Measurements from ENCODE around the gene EEIG1. TPM values are rescaled to one million over a fixed set of nuclear protein-coding genes. Genes with fewer than 3 reads are reported as not detected.

The EEIG1 gene
- total and polyA plus RNA-seq, 2 experiments from 2014 or later, result 11.2 to 22.4 TPM

- peaks cover 56% of the 10 kb centered on the region for H3K4me1 ChIP-seq (ENCODE audit: insufficient read depth)
- H3K27ac Mint-ChIP-seq, result 0 out of 2 replicates have a peak overlapping the region, but pooled peaks have one; percentile 48
- H4K20me1 ChIP-seq (replicated peaks; ENCODE audit: insufficient read depth), result peaks cover 36% of the 10 kb centered on the region
- peaks cover 80% of the 10 kb centered on the region for H3K4me1 Mint-ChIP-seq
- H3K36me3 Mint-ChIP-seq (ENCODE audit: low read depth), result peaks cover 7% of the 10 kb centered on the region
- 0 out of 2 replicates have a peak overlapping the region, but pooled peaks have one; percentile 59 for H3K27ac ChIP-seq (ENCODE audit: low read depth)
- H3K9me2 ChIP-seq (ENCODE audit: insufficient read depth), result no peaks in the 10 kb centered on the region
- no peak overlapping the region for H2AFZ ChIP-seq
- peaks cover 99% of the 10 kb centered on the region for H3K79me2 ChIP-seq (replicated peaks; ENCODE audit: insufficient read depth)
- peak; percentile 2; the same call in 2 of the 3 replicates for ATAC-seq
- no peaks in the 10 kb centered on the region for H3K9me3 Mint-ChIP-seq
- H3K4me3 Mint-ChIP-seq, result no peak overlapping the region; the same call in 2 of the 3 replicates
- no peak overlapping the region for H3K4me3 ChIP-seq
- H3F3A ChIP-seq (replicated peaks; ENCODE audit: low read depth), result peaks cover 8% of the 10 kb centered on the region
- no peaks in the 10 kb centered on the region for H3K36me3 ChIP-seq (ENCODE audit: insufficient read depth)
- no peaks in the 10 kb centered on the region for H3K27me3 ChIP-seq (ENCODE audit: insufficient read depth)
- peaks cover 30% of the 10 kb centered on the region for H3K27me3 Mint-ChIP-seq (ENCODE audit: insufficient read depth, low read depth, poor library complexity)
- H3K4me2 ChIP-seq, result no peak overlapping the region
- TF ChIP-seq ZNF331 (CRISPR knock-in tag; IDR thresholded peaks at IDR 0.05; ENCODE audit: low read depth), result no peak
- no peak for DNase-seq (ENCODE audit: low spot score)
These were observed 6.0 kb downstream of the EEIG1 start for GRCh38 chr9:127974769-127975261.

- ATAC-seq (no peak), DNase-seq (ENCODE audit: low spot score) (no peak)
- Histone ChIP-seq H2AFZ (no peak overlapping the region), H3K9me2 (ENCODE audit: insufficient read depth) (no peaks in the 10 kb centered on the region), H4K20me1 (replicated peaks; ENCODE audit: insufficient read depth) (peaks cover 39% of the 10 kb centered on the region), H3K4me1 (ENCODE audit: insufficient read depth) (peaks cover 55% of the 10 kb centered on the region), H3K79me2 (replicated peaks; ENCODE audit: insufficient read depth) (peaks cover 99% of the 10 kb centered on the region), H3K4me3 (no peak overlapping the region), H3K4me2 (no peak overlapping the region), H3F3A (replicated peaks; ENCODE audit: low read depth) (peaks cover 4% of the 10 kb centered on the region), H3K27ac (ENCODE audit: low read depth) (0 out of 2 replicates have a peak overlapping the region, but pooled peaks have one; percentile 59), H3K36me3 (ENCODE audit: insufficient read depth) (no peaks in the 10 kb centered on the region), H3K27me3 (ENCODE audit: insufficient read depth) (no peaks in the 10 kb centered on the region)
- no peak for TF ChIP-seq NANOG (IDR thresholded peaks at IDR 0.05; ENCODE audit: borderline replicate concordance)
- TF ChIP-seq, protein P1, sequence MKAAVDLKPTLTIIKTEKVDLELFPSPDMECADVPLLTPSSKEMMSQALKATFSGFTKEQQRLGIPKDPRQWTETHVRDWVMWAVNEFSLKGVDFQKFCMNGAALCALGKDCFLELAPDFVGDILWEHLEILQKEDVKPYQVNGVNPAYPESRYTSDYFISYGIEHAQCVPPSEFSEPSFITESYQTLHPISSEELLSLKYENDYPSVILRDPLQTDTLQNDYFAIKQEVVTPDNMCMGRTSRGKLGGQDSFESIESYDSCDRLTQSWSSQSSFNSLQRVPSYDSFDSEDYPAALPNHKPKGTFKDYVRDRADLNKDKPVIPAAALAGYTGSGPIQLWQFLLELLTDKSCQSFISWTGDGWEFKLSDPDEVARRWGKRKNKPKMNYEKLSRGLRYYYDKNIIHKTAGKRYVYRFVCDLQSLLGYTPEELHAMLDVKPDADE (IDR thresholded peaks at IDR 0.05), result no peak
- TF ChIP-seq, protein P2, sequence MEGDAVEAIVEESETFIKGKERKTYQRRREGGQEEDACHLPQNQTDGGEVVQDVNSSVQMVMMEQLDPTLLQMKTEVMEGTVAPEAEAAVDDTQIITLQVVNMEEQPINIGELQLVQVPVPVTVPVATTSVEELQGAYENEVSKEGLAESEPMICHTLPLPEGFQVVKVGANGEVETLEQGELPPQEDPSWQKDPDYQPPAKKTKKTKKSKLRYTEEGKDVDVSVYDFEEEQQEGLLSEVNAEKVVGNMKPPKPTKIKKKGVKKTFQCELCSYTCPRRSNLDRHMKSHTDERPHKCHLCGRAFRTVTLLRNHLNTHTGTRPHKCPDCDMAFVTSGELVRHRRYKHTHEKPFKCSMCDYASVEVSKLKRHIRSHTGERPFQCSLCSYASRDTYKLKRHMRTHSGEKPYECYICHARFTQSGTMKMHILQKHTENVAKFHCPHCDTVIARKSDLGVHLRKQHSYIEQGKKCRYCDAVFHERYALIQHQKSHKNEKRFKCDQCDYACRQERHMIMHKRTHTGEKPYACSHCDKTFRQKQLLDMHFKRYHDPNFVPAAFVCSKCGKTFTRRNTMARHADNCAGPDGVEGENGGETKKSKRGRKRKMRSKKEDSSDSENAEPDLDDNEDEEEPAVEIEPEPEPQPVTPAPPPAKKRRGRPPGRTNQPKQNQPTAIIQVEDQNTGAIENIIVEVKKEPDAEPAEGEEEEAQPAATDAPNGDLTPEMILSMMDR (conservative IDR thresholded peaks at IDR 0.05; ENCODE audit: low read depth in 2 of 2), result 0 out of 4 replicates have a peak, but pooled peaks of 1 of the 2 experiments have one; percentile 4
- H3K4me1 Mint-ChIP-seq, result peaks cover 86% of the 10 kb centered on the region
- peak overlapping the region; percentile 83 for H3K27ac Mint-ChIP-seq
- no peaks in the 10 kb centered on the region for H3K9me3 Mint-ChIP-seq
- H3K27me3 Mint-ChIP-seq (ENCODE audit: insufficient read depth, low read depth, poor library complexity), result peaks cover 30% of the 10 kb centered on the region
- H3K4me3 Mint-ChIP-seq, result no peak overlapping the region; the same call in 2 of the 3 replicates
- H3K36me3 Mint-ChIP-seq (ENCODE audit: low read depth), result peaks cover 7% of the 10 kb centered on the region
These were observed 6.6 kb downstream of the EEIG1 start for GRCh38 chr9:127974001-127974768.
